ENCODE results near the gene IPO9. TPM values are rescaled to one million over a fixed set of nuclear protein-coding genes. Genes with fewer than 3 reads are reported as not detected.

IPO9 gene
- total RNA-seq, 4 donors from 2014 or later, result 10.1 to 17.2 (median 12.3) TPM

- no peaks in the 10 kb centered on the region for H3K27me3 ChIP-seq
- H3K27ac ChIP-seq, result no peak overlapping the region
- H3K4me1 ChIP-seq, result peaks cover 0 to 4% (median 0%) of the 10 kb centered on the region in 3 donors
- intact Hi-C loops (cut with DNase I), result no loop called here
- 85 to 92% methylated on average over 2 of the region's 2 CpGs for WGBS, 2 donors
- no peaks in the 10 kb centered on the region for H3K9me3 ChIP-seq
- TF ChIP-seq CTCF (IDR thresholded peaks at IDR 0.05) (no peak), POLR2A (IDR thresholded peaks at IDR 0.05) (no peak)
- H3K4me3 ChIP-seq, result no peak overlapping the region
- peaks cover 0 to 9% (median 0%) of the 10 kb centered on the region in 3 donors for H3K36me3 ChIP-seq
- DNase-seq, result no peak
Observed at GRCh38 chr1:201841265-201841912, 12.4 kb downstream of the IPO9 start.

GRCh38 chr1:201842472-201843027 is 13.6 kb downstream of the IPO9 start:
- 88 to 100% methylated on average over 2 of the region's 2 CpGs for WGBS, 2 donors
- TF ChIP-seq POLR2A (IDR thresholded peaks at IDR 0.05), result no peak
- TF ChIP-seq CTCF (IDR thresholded peaks at IDR 0.05), result no peak
- Histone ChIP-seq H3K4me3 (no peak overlapping the region), H3K27me3 (no peaks in the 10 kb centered on the region), H3K4me1 (peaks cover 0 to 4% (median 0%) of the 10 kb centered on the region in 3 donors), H3K9me3 (no peaks in the 10 kb centered on the region), H3K27ac (no peak overlapping the region), H3K36me3 (peaks cover 0 to 9% (median 0%) of the 10 kb centered on the region in 3 donors)
- intact Hi-C loops (cut with DNase I), result no loop called here
- DNase-seq, result no peak

- no peak overlapping the region for H3K27ac ChIP-seq
- DNase-seq, result no peak
- TF ChIP-seq POLR2A (IDR thresholded peaks at IDR 0.05), result no peak
- no peak for TF ChIP-seq CTCF (IDR thresholded peaks at IDR 0.05)
- intact Hi-C loops (cut with DNase I), result no loop called here
- H3K27me3 ChIP-seq, result no peaks in the 10 kb centered on the region
- no peaks in the 10 kb centered on the region for H3K9me3 ChIP-seq
- no peak overlapping the region for H3K4me3 ChIP-seq
- peaks cover 0 to 4% (median 0%) of the 10 kb centered on the region in 3 donors for H3K4me1 ChIP-seq
- 72 to 75% methylated on average over 2 of the region's 2 CpGs for WGBS, 2 donors
- H3K36me3 ChIP-seq, result peaks cover 0 to 39% (median 3%) of the 10 kb centered on the region in 3 donors
Observed at GRCh38 chr1:201845331-201846083, 16.6 kb downstream of the IPO9 start.

GRCh38 chr1:201847150-201847549 is 18.2 kb downstream of the IPO9 start:
- no peak overlapping the region for H3K27ac ChIP-seq
- H3K9me3 ChIP-seq, result no peaks in the 10 kb centered on the region
- peaks cover 0 to 4% (median 0%) of the 10 kb centered on the region in 3 donors for H3K4me1 ChIP-seq
- no peak overlapping the region for H3K4me3 ChIP-seq
- no peaks in the 10 kb centered on the region for H3K27me3 ChIP-seq
- no peak for TF ChIP-seq CTCF (IDR thresholded peaks at IDR 0.05)
- no peak for TF ChIP-seq POLR2A (IDR thresholded peaks at IDR 0.05)
- peaks cover 3 to 48% (median 4%) of the 10 kb centered on the region in 3 donors for H3K36me3 ChIP-seq
- intact Hi-C loops (cut with DNase I), result no loop called here
- 33 to 38% methylated on average over 1 of the region's 1 CpG for WGBS, 2 donors
- DNase-seq, result no peak

- intact Hi-C loops (cut with DNase I), result no loop called here
- DNase-seq, result no peak
- Histone ChIP-seq H3K4me1 (no peaks in the 10 kb centered on the region), H3K4me3 (no peak overlapping the region), H3K36me3 (peaks cover 6 to 59% (median 13%) of the 10 kb centered on the region in 3 donors), H3K27ac (no peak overlapping the region), H3K27me3 (no peaks in the 10 kb centered on the region), H3K9me3 (no peaks in the 10 kb centered on the region)
- WGBS, 2 donors, result 93 to 97% methylated on average over 6 of the region's 6 CpGs
- no peak for TF ChIP-seq POLR2A (IDR thresholded peaks at IDR 0.05)
Observed at GRCh38 chr1:201848230-201848629, 19.3 kb downstream of the IPO9 start.

All from esophagus squamous epithelium (tissue), 5 donors.